Measurements from ENCODE around the gene SLCO2B1. TPM values are rescaled to one million over a fixed set of nuclear protein-coding genes. Genes with fewer than 3 reads are reported as not detected.

SLCO2B1 gene
- total RNA-seq, 4 donors from 2014 or later, result 1.9 to 17.6 (median 5.0) TPM

GRCh38 chr11:75144716-75145014 lies 6.2 kb upstream of the SLCO2B1 start:
- no peak for DNase-seq
- Histone ChIP-seq H3K27ac (no peak overlapping the region), H3K4me3 (no peak overlapping the region), H3K27me3 (no peaks in the 10 kb centered on the region), H3K36me3 (no peaks in the 10 kb centered on the region), H3K9me3 (no peaks in the 10 kb centered on the region), H3K4me1 (peaks cover 0 to 7% of the 10 kb centered on the region in 2 donors)
- no peak for TF ChIP-seq POLR2A (IDR thresholded peaks at IDR 0.05)
- TF ChIP-seq CTCF (IDR thresholded peaks at IDR 0.05 in 4 of 5, conservative IDR thresholded peaks at IDR 0.05 in 1 of 5), result peak in 1 of 5 experiments; percentile 19
- in situ Hi-C loops (cut with MboI; ENCODE audit: low sequenced_read_pairs in 4 of 4) (loop anchor here (5.0 kb wide), 3 partner anchors 58 to 103 kb away; no protein-coding TSS in a partner anchor), intact Hi-C loops (cut with DNase I; ENCODE audit: low total_unique reads) (loop anchor here (1.0 kb wide), 2 partner anchors 61 to 104 kb away; no protein-coding TSS in a partner anchor)
- ATAC-seq, result no peak

GRCh38 chr11:75145196-75145971 lies 5.5 kb upstream of the SLCO2B1 start:
- Histone ChIP-seq H3K27me3 (no peaks in the 10 kb centered on the region), H3K4me3 (no peak overlapping the region), H3K36me3 (no peaks in the 10 kb centered on the region), H3K9me3 (no peaks in the 10 kb centered on the region), H3K4me1 (peaks cover 0 to 7% of the 10 kb centered on the region in 2 donors), H3K27ac (no peak overlapping the region)
- TF ChIP-seq POLR2A (IDR thresholded peaks at IDR 0.05) (no peak), CTCF (IDR thresholded peaks at IDR 0.05 in 4 of 5, conservative IDR thresholded peaks at IDR 0.05 in 1 of 5) (no peak)
- DNase-seq (no peak), ATAC-seq (no peak)
- intact Hi-C loops (cut with DNase I; ENCODE audit: low total_unique reads) (no loop called here), in situ Hi-C loops (cut with MboI; ENCODE audit: low sequenced_read_pairs in 4 of 4) (loop anchor here (5.0 kb wide), 3 partner anchors 57 to 102 kb away; no protein-coding TSS in a partner anchor)

- Histone ChIP-seq H3K27me3 (no peaks in the 10 kb centered on the region), H3K4me3 (no peak overlapping the region), H3K36me3 (no peaks in the 10 kb centered on the region), H3K27ac (no peak overlapping the region), H3K9me3 (no peaks in the 10 kb centered on the region), H3K4me1 (peaks cover 0 to 7% of the 10 kb centered on the region in 2 donors)
- no peak for TF ChIP-seq CTCF (IDR thresholded peaks at IDR 0.05 in 4 of 5, conservative IDR thresholded peaks at IDR 0.05 in 1 of 5)
- TF ChIP-seq POLR2A (IDR thresholded peaks at IDR 0.05), result no peak
- intact Hi-C loops (cut with DNase I; ENCODE audit: low total_unique reads), result no loop called here
- ATAC-seq, result no peak
- no peak for DNase-seq
- in situ Hi-C loops (cut with MboI; ENCODE audit: low sequenced_read_pairs in 4 of 4), result loop anchor here (5.0 kb wide), 3 partner anchors 56 to 101 kb away; no protein-coding TSS in a partner anchor
Observed at GRCh38 chr11:75145972-75146519, 4.9 kb upstream of the SLCO2B1 start.

GRCh38 chr11:75146711-75147110 lies 4.2 kb upstream of the SLCO2B1 start:
- H3K9me3 ChIP-seq, result no peaks in the 10 kb centered on the region
- intact Hi-C loops (cut with DNase I; ENCODE audit: low total_unique reads) (no loop called here), in situ Hi-C loops (cut with MboI; ENCODE audit: low sequenced_read_pairs in 4 of 4) (loop anchor here (5.0 kb wide), 3 partner anchors 56 to 101 kb away; no protein-coding TSS in a partner anchor)
- no peak overlapping the region for H3K4me3 ChIP-seq
- peaks cover 0 to 7% of the 10 kb centered on the region in 2 donors for H3K4me1 ChIP-seq
- H3K27me3 ChIP-seq, result no peaks in the 10 kb centered on the region
- ATAC-seq, result no peak
- H3K27ac ChIP-seq, result no peak overlapping the region
- no peak for TF ChIP-seq CTCF (IDR thresholded peaks at IDR 0.05 in 4 of 5, conservative IDR thresholded peaks at IDR 0.05 in 1 of 5)
- no peak for TF ChIP-seq POLR2A (IDR thresholded peaks at IDR 0.05)
- H3K36me3 ChIP-seq, result no peaks in the 10 kb centered on the region
- no peak for DNase-seq

Measured in gastrocnemius medialis (tissue), 4 donors.